Cardiac muscle cell (in vitro differentiated cells and primary cell): ENCODE measurements around the gene UBA5. TPM values are rescaled to one million over a fixed set of nuclear protein-coding genes. Genes with fewer than 3 reads are reported as not detected.
A peak's percentile ranks its signal among the peaks of the same experiment; 100 is the strongest.

Source experiments
- DNase-seq, 2 donors: peaks; one replicate each; pipeline versions ENCODE4 v3.0.0 to v3.0.0-alpha.2; 2010 to 2017; ENCODE audit warnings: low read depth in 1 of 2, low spot score in 1 of 2
- H3K27ac ChIP-seq: fragments of 200-600 bp; sonication (generic); 2 replicates; pipeline ENCODE4 v1.5.1; 2016
- H3K27me3 ChIP-seq: fragments of 200-600 bp; sonication (generic); 2 replicates; pipeline ENCODE4 v1.6.0; 2016; ENCODE audit warnings: control low read depth
- H3K36me3 ChIP-seq: fragments of 200-600 bp; sonication (generic); 2 replicates; pipeline ENCODE4 v1.5.1; 2016; ENCODE audit warnings: control low read depth
- H3K4me1 ChIP-seq: fragments of 200-600 bp; sonication (generic); 2 replicates; pipeline ENCODE4 v1.8.1; 2017; ENCODE audit warnings: low read depth, mild to moderate bottlenecking, mixed run types
- H3K4me3 ChIP-seq: fragments of 200-600 bp; sonication (generic); 2 replicates; pipeline ENCODE4 v1.5.1; 2016; ENCODE audit warnings: mild to moderate bottlenecking
- H3K9me3 ChIP-seq: fragments of 200-600 bp; sonication (generic); 2 replicates; pipeline ENCODE4 v1.5.1; 2017; ENCODE audit warnings: low read depth, mild to moderate bottlenecking, control low read depth
- CTCF ChIP-seq: IDR thresholded peaks from 2 replicates; pipeline ENCODE4 v1.5.1; 2012; ENCODE audit warnings: low read depth, mild to moderate bottlenecking, low read length
- polyA plus RNA-seq: library from polyadenylated mRNA; unstranded; fragments of >200 nt; fragmentation: Nextera tagmentation; extraction: Ambion mirVana; gene quantifications from 2 replicates; pipeline ENCODE4 v1.2.1, GENCODE V29; 2016
- total RNA-seq: library from RNA; depleted of rRNA; stranded (reverse); fragments of >200 nt; gene quantifications from 2 replicates; pipeline ENCODE4 v1.2.3, GENCODE V29; 2016

The UBA5 gene
- total and polyA plus RNA-seq, 2 experiments from 2014 or later, result 38.3 to 107 TPM

- H3K4me1 ChIP-seq, result peaks cover 8% of the 10 kb centered on the region
- no peak for DNase-seq
- no peaks in the 10 kb centered on the region for H3K27me3 ChIP-seq
- H3K4me3 ChIP-seq, result no peak overlapping the region
- H3K27ac ChIP-seq, result no peak overlapping the region
- H3K9me3 ChIP-seq, result no peaks in the 10 kb centered on the region
- no peak for TF ChIP-seq CTCF
- no peaks in the 10 kb centered on the region for H3K36me3 ChIP-seq
Observed at GRCh38 chr3:132654721-132655120, 5.4 kb upstream of the UBA5 start.

- TF ChIP-seq CTCF, result no peak
- Histone ChIP-seq H3K9me3 (no peaks in the 10 kb centered on the region), H3K4me3 (no peak overlapping the region), H3K36me3 (no peaks in the 10 kb centered on the region), H3K27me3 (no peaks in the 10 kb centered on the region), H3K4me1 (peaks cover 8% of the 10 kb centered on the region), H3K27ac (no peak overlapping the region)
- DNase-seq, result no peak
Observed at GRCh38 chr3:132655471-132655870, 4.7 kb upstream of the UBA5 start.

- H3K27me3 ChIP-seq, result no peaks in the 10 kb centered on the region
- H3K27ac ChIP-seq, result no peak overlapping the region
- DNase-seq, result no peak
- no peaks in the 10 kb centered on the region for H3K9me3 ChIP-seq
- H3K4me3 ChIP-seq, result peak overlapping the region; percentile 85
- H3K36me3 ChIP-seq, result no peaks in the 10 kb centered on the region
- no peak for TF ChIP-seq CTCF
- H3K4me1 ChIP-seq, result peaks cover 20% of the 10 kb centered on the region
Observed at GRCh38 chr3:132657869-132658747, 2.0 kb upstream of the UBA5 start.

GRCh38 chr3:132659000-132659364 is 1.1 kb upstream of the UBA5 start:
- no peaks in the 10 kb centered on the region for H3K9me3 ChIP-seq
- no peaks in the 10 kb centered on the region for H3K36me3 ChIP-seq
- peaks cover 20% of the 10 kb centered on the region for H3K4me1 ChIP-seq
- DNase-seq, result peak in 1 of 2 donors; percentile 40
- no peaks in the 10 kb centered on the region for H3K27me3 ChIP-seq
- peak overlapping the region; percentile 87 for H3K27ac ChIP-seq
- TF ChIP-seq CTCF, result no peak
- peak overlapping the region; percentile 85 for H3K4me3 ChIP-seq

- H3K4me1 ChIP-seq, result peaks cover 20% of the 10 kb centered on the region
- peak within 1 kb of the TSS; percentile 85 for H3K4me3 ChIP-seq
- peak; percentile 75 for TF ChIP-seq CTCF
- peak within 1 kb of the TSS; percentile 87 for H3K27ac ChIP-seq
- H3K36me3 ChIP-seq, result peaks cover 4% of the 10 kb centered on the region
- H3K9me3 ChIP-seq, result no peaks in the 10 kb centered on the region
- no peaks in the 10 kb centered on the region for H3K27me3 ChIP-seq
- DNase-seq, result peak; percentile 75 to 83
Observed at GRCh38 chr3:132659365-132660051, 621 bp upstream of the UBA5 start, which contains the start of gene ACAD11. ACAD11 (minus strand) TSS chr3:132659809; CDS start chr3:132659751, 58 bp downstream.
